GM12891 (cell line): Measurements from ENCODE around the gene OTOF.

ENCODE experiments used
- PAX5 ChIP-seq: IDR thresholded peaks from 2 replicates; pipeline ENCODE4 v1.6.1; 2011; ENCODE audit warnings: low read length, moderate library complexity, mild to moderate bottlenecking; ENCODE audit not compliant: insufficient read depth, severe bottlenecking
- POLR2A ChIP-seq: IDR thresholded peaks from 2 replicates; pipeline ENCODE4 v1.6.1; 2011; ENCODE audit warnings: low read depth, low read length, control low read depth
- POLR2AphosphoS5 ChIP-seq: IDR thresholded peaks from 2 replicates; pipeline ENCODE4 v1.6.1; 2011; ENCODE audit warnings: low read depth, low read length, control low read depth
- POU2F2 ChIP-seq: IDR thresholded peaks from 2 replicates; pipeline ENCODE4 v1.6.1; 2011; ENCODE audit warnings: low read depth, mild to moderate bottlenecking, control low read depth, low read length, moderate library complexity
- TAF1 ChIP-seq: IDR thresholded peaks from 2 replicates; pipeline ENCODE4 v1.6.1; 2011; ENCODE audit warnings: low read depth, low read length, control low read depth

DNA sequence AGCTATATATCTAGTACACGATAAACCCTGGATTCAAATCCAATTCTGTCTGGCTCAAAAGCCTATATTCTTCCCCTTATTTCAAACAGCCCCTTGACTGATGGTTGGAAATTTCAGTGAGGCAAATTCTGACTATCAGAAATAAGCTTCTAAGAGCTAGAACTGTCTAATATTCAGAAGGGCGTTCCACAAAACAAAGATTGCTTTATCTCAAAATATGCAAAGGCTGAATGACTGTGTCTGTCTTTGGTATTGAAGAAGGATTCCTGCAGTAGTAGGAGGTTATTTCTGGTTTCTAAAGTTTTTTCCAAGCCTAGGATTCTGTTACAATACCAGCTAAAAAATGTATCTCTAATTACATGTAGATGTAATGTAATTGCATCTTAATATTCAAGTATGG lies 45.1 kb downstream of the OTOF start:
- no peak for TF ChIP-seq POLR2AphosphoS5
- no peak for TF ChIP-seq TAF1
- no peak for TF ChIP-seq POLR2A
- TF ChIP-seq PAX5 = no peak
- no peak for TF ChIP-seq POU2F2
